Hair follicular keratinocyte (primary cell): Measurements from ENCODE around the gene USP43. TPM values are rescaled to one million over a fixed set of nuclear protein-coding genes. Genes with fewer than 3 reads are reported as not detected.

ENCODE experiments used
- total RNA-seq: library from RNA; depleted of rRNA; stranded (reverse); fragments of >200 nt; gene quantifications from 2 replicates; pipeline ENCODE4 v1.2.3, GENCODE V29; 2015

USP43 gene, protein sequence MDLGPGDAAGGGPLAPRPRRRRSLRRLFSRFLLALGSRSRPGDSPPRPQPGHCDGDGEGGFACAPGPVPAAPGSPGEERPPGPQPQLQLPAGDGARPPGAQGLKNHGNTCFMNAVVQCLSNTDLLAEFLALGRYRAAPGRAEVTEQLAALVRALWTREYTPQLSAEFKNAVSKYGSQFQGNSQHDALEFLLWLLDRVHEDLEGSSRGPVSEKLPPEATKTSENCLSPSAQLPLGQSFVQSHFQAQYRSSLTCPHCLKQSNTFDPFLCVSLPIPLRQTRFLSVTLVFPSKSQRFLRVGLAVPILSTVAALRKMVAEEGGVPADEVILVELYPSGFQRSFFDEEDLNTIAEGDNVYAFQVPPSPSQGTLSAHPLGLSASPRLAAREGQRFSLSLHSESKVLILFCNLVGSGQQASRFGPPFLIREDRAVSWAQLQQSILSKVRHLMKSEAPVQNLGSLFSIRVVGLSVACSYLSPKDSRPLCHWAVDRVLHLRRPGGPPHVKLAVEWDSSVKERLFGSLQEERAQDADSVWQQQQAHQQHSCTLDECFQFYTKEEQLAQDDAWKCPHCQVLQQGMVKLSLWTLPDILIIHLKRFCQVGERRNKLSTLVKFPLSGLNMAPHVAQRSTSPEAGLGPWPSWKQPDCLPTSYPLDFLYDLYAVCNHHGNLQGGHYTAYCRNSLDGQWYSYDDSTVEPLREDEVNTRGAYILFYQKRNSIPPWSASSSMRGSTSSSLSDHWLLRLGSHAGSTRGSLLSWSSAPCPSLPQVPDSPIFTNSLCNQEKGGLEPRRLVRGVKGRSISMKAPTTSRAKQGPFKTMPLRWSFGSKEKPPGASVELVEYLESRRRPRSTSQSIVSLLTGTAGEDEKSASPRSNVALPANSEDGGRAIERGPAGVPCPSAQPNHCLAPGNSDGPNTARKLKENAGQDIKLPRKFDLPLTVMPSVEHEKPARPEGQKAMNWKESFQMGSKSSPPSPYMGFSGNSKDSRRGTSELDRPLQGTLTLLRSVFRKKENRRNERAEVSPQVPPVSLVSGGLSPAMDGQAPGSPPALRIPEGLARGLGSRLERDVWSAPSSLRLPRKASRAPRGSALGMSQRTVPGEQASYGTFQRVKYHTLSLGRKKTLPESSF
- 6.9 and 11.4 TPM in 2 replicates for total RNA-seq

DNA sequence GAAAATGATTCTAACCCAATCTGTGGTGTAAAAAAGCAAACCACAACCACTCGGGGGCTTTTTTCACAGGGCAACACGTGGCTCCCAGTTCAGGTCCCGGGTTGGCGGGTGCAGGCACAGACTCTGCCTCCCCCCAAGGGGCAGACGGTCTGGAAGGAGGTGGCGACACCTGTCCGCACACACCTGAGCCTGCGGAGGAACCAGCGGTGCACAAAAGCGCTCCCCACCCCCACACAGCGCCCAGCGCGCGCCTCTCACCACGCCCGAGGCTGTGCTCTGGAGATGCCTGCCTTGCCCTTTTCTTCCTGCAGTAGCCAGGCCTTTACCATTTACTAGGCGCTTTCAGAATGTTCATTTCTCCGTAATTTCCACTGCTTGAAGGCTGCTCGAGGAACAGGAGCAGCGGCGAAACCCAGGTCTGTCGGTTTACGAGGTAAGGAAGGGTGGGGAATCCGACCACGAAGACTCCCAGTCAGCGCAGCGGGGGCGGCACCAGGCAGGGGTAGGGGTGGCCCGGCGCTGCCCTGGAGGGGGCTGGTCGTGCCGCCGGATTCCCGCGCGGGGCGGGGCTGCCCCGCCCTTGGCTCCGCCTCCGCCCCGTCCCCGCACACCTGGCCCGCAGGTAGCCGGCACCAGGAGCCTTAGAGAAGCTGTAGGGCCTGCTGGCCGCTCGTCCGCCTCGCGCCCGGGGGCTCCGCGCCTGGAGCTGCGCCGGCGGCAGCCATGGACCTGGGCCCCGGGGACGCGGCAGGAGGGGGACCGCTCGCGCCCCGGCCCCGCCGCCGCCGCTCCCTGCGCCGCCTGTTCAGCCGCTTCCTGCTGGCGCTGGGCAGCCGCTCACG is at the start of gene USP43:
TSS of gene USP43 (plus strand) at position 608 of the 842 bp plus-strand sequence. CDS start at position 724, 116 bp downstream.

Other genes starting within 250 kb of the USP43 start
- gene STX8, start 69.7 kb upstream of the USP43 start, total RNA-seq: 61.3 and 73.6 TPM in 2 replicates
- not detected in 2 replicates for gene CFAP52, start 68.9 kb upstream of the USP43 start, total RNA-seq
- gene DHRS7C, start 146.1 kb downstream of the USP43 start, total RNA-seq: not detected in 2 replicates
- gene GSG1L2, start 176.6 kb downstream of the USP43 start, total RNA-seq: not detected in 2 replicates
- not detected in 2 replicates for gene GLP2R, start 180.4 kb downstream of the USP43 start, total RNA-seq